T-helper 1 cell treated with Interleukin-12 subunit alpha and Interleukin-12 subunit beta and Interleukin-4 antibody, amounts not matched to agents 30 μg/mL and 1 μg/mL, for 36 hours (primary cell): ENCODE data around the gene BEAN1.

Experiments used
- H3K27ac Mint-ChIP-seq: one replicate; pipeline ENCODE4 v1.8.0; 2021; ENCODE audit warnings: mild to moderate bottlenecking, mixed read lengths
- H3K27me3 Mint-ChIP-seq: one replicate; pipeline ENCODE4 v1.8.0; 2021; ENCODE audit warnings: low read depth, mixed read lengths
- H3K36me3 Mint-ChIP-seq: one replicate; pipeline ENCODE4 v1.8.0; 2021; ENCODE audit warnings: low read depth, mixed read lengths
- H3K4me1 Mint-ChIP-seq: one replicate; pipeline ENCODE4 v1.8.0; 2021; ENCODE audit warnings: low read depth, mixed read lengths
- H3K4me3 Mint-ChIP-seq: one replicate; pipeline ENCODE4 v1.8.0; 2021; ENCODE audit warnings: mild to moderate bottlenecking, moderate library complexity, mixed read lengths
- H3K9me3 Mint-ChIP-seq: one replicate; pipeline ENCODE4 v1.8.0; 2021; ENCODE audit warnings: mixed read lengths

Gene BEAN1

DNA sequence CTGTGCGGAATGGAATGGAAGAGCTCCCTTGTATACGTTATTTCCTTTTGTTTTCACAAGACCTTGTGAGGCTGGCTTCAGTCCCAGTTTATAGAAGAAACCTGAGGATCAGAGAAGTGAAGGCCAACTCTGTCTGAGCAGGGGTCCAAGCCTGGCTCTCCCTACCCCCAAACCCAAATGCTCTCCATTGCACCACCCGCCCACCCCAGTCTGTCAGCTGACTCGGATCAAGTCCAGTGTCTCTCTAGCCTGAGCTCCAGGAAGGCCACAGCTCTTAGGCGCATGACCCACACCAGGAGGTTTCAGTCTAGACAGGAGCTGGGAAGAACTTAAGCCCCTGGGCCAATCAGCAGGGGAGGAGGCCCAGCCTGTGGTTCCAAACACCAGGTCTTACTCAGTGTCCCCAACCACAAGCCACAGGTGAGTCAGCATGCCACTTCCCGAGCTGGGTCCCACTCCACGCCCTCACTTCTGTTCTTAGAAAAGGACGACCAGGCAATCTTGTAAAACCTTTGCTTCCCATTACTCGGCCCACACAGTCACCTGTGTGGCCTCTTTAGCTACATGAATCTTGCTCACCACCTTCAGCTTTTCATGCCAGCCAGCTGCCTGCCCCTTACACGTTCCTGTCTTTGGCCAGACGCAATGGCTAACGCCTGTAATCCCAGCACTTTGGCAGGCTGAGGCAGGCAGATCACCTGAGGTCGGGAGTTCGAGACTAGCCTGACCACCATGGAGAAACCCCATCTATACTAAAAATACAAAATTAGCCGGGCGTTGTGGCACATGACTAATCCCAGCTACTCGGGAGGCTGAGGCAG lies 95.1 kb downstream of the BEAN1 start:
- Mint-ChIP-seq H3K4me3 (peak overlapping the region; percentile 63), H3K27ac (peak overlapping the region; percentile 97), H3K27me3 (no peaks in the 10 kb centered on the region), H3K4me1 (peaks cover 83% of the 10 kb centered on the region), H3K36me3 (peaks cover 16% of the 10 kb centered on the region), H3K9me3 (no peaks in the 10 kb centered on the region)

GRCh38 chr16:66522816-66523590 lies 95.9 kb downstream of the BEAN1 start:
- Mint-ChIP-seq H3K27ac (peak overlapping the region; percentile 97), H3K27me3 (no peaks in the 10 kb centered on the region), H3K36me3 (peaks cover 19% of the 10 kb centered on the region), H3K4me1 (peaks cover 80% of the 10 kb centered on the region), H3K4me3 (no peak overlapping the region), H3K9me3 (no peaks in the 10 kb centered on the region)

GRCh38 chr16:66523861-66524354 lies 96.8 kb downstream of the BEAN1 start:
- Mint-ChIP-seq H3K4me1 (peaks cover 77% of the 10 kb centered on the region), H3K4me3 (peak overlapping the region; percentile 73), H3K27me3 (no peaks in the 10 kb centered on the region), H3K27ac (peak overlapping the region; percentile 97), H3K9me3 (no peaks in the 10 kb centered on the region), H3K36me3 (peaks cover 23% of the 10 kb centered on the region)

DNA sequence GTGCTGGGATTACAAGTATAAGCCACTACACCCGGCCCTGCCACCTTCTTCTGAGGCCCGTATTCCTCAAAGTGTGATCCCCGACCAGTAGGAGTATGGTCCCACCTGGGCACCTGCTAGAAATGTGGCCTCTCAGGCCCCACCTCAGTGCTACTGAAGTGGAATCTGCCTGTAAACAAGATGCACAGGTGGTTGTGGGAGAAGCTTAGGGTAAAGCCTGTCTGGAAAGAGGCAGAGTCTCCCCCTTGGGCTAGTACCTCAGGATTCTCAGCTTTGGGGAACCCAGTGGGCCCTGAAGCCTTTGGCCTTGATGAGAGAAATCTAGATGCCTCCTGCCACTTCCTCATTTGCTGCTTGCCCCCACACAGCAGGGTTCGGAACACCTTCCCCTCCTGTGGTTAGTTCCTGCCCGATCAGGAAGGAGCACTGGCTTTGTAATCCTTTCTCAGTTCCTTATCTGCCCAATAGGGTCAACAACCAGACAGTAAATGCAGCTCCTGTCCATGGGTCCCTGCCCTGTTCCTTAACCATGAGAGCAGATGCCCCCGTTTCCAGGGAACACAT lies 97.6 kb downstream of the BEAN1 start:
- H3K36me3 Mint-ChIP-seq: peaks cover 29% of the 10 kb centered on the region
- H3K27me3 Mint-ChIP-seq: no peaks in the 10 kb centered on the region
- H3K4me1 Mint-ChIP-seq: peaks cover 75% of the 10 kb centered on the region
- H3K4me3 Mint-ChIP-seq: peak overlapping the region; percentile 64
- peak overlapping the region; percentile 97 for H3K27ac Mint-ChIP-seq
- no peaks in the 10 kb centered on the region for H3K9me3 Mint-ChIP-seq

DNA sequence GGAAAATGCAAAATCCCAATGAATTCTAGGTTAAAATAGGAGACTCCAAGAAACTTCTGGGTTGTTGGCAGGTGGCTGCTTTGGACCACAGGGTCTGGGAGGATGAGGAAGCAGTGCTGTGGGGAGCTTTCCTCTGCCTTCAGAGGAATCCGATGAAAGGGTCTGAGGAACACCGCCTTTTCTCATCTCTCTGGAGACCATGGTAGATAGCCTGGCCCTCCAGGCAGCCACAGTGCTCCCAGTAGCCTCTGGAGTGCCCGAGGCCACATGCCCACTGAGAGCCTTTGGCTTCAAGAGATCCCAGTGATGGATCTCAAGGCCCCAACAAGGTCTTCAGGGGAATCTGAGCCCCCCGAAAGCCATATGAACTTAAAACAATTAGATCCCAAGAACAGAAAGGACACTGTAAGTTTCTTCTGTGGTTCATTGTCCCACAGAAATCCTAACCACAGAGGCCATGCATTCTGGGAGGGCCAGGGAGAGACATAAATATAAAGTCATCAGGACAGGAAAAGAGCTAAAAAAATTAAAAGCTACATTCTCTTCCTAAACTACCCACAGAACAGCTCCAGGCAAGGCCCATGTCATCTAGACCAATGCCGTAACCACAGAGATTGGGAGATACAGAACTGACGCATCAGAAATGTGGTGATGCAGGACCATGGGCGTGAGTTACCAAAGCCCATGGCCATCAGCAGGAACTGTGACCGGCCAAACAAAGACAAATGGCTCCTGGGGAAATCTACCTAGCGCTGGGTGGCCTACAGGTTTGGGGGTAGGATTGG lies 98.5 kb downstream of the BEAN1 start:
- Mint-ChIP-seq H3K36me3 (peaks cover 32% of the 10 kb centered on the region), H3K27ac (peak overlapping the region; percentile 57), H3K27me3 (no peaks in the 10 kb centered on the region), H3K4me3 (peak overlapping the region; percentile 30), H3K9me3 (no peaks in the 10 kb centered on the region), H3K4me1 (peaks cover 68% of the 10 kb centered on the region)

DNA sequence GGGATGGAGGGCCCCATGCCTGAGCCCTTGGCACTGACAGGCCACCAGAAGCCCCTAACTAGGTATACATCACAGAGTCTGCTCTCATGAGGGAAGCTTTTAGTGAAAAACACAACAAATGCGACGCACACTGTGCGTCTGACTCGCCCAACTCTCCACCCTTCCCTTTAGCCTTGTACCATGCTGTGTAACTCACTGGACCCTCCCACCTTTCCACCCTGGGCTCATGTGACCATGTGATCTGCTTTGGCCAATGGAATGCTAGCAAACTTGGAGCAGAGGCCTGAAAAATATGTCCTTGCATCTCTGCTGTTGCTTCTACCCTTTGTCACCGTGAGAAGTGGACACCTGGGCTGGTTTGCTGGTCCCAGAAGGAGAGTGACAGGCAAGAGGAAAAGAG lies 101.2 kb downstream of the BEAN1 start:
- Mint-ChIP-seq H3K9me3 (no peaks in the 10 kb centered on the region), H3K4me1 (peaks cover 47% of the 10 kb centered on the region), H3K27ac (no peak overlapping the region), H3K4me3 (no peak overlapping the region), H3K27me3 (no peaks in the 10 kb centered on the region), H3K36me3 (peaks cover 37% of the 10 kb centered on the region)

DNA sequence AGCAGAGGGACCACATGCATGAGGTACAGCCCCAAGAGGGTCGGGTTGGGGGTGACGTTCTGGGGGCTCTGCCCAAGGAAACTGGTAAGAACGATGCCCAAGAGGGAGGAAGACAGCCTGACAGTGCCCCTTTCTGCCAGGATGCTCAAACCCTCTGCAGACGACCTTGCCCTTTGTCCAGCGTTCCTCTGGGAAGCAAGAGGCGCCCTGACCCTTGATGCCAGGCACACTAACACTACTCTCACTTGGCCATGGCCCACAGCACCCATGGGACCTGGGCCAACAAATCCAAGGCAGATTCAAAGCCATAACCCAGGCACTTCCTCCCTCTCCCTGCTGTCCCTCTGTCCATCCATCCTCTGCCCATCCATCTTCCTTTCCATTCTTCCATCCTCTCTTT lies 102.4 kb downstream of the BEAN1 start:
- H3K4me1 Mint-ChIP-seq: peaks cover 42% of the 10 kb centered on the region
- H3K9me3 Mint-ChIP-seq: no peaks in the 10 kb centered on the region
- no peaks in the 10 kb centered on the region for H3K27me3 Mint-ChIP-seq
- H3K4me3 Mint-ChIP-seq: no peak overlapping the region
- peak overlapping the region; percentile 47 for H3K27ac Mint-ChIP-seq
- peaks cover 35% of the 10 kb centered on the region for H3K36me3 Mint-ChIP-seq
